HG03520 (cell line): Measurements from ENCODE around the gene FAM174C.

Source experiments
- ATAC-seq: cut with Tn5 transposase; IDR thresholded peaks from one replicate; pipeline ENCODE4 v1.9.1; 2021; ENCODE audit warnings: mild to moderate bottlenecking, moderate library complexity; ENCODE audit not compliant: unreplicated experiment

Gene FAM174C

GRCh38 chr19:1260749-1261537, 14.4 kb upstream of the FAM174C start:
- peak; percentile 51 for ATAC-seq

DNA sequence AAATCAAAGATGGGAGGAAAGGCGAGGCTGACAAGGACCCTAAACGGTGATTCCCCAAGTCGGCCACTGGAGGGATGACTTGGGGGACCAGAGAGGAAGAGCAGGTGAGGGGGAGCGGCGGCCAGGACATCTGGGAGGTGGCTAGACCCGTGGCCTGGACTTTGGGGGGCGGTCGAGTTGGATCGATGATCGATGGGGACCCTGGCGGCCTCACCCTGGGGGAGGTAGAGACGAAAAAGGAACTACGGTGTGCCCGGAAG, 13.9 kb upstream of the FAM174C start:
- ATAC-seq = no peak

DNA sequence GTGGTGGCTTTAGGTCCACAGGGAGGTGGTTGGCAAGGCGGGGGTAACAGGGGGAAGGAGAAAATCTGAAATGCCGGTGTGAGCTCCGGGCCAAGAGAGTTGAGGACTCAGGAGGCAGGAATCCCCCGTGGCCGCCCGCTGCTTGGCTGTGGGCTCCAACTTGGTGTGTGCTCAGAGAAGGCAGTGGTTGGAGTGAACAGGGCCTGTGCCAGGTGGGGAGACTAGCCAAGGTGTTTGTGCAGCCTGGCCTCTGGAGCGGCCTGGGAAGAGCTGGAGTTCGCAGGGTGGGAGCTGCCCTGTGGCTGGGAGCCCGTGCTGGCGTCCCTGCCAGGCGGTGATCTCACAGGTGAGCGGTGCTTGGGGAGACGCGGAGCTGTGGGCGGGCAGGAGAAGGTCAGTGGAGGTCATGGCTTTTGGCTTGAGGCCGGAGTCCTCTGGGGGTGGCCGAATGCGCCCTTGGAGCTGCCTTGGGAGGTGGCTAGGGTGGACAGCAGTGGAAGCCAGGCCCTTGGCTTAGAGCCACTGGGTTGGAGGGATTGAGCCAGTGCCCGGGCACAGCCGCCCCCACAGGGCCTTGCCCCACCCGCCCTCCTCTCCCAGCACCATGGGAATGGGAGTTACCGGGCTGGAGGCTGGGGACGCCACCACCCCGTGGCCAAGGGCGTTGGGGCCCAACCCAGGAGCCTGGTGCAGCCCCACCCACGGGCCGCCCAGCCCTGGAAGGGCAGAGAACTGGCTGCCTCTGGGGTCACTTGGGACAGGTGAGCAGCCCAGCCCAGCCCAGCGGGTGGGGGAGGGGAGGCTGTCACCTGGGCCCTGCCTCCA, 13.3 kb upstream of the FAM174C start:
- ATAC-seq = no peak

DNA sequence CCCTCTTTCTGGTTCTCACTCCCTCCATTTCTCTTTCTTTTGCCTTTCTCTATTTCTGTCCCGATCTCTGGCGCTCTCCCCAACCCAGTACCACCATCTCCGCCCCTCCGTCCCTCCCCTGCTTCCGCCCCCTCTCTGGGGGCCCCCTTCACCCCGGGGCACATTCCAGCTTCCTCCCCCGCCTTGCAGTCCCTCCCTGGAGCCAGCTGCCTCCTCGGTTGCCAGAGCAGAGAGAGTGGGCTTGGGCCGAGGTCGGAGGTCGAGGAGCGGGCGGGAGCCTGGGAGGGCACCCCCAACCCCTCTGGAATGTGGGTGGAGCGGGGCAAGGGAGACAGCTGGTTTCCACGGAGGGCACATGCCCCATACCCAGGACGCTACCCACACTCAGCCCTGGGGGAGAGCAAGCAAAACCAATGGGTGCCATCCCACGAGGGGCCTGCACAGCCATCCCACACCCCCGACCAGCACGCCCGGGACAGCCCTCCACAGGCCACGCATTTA, 12.7 kb upstream of the FAM174C start:
- no peak for ATAC-seq

DNA sequence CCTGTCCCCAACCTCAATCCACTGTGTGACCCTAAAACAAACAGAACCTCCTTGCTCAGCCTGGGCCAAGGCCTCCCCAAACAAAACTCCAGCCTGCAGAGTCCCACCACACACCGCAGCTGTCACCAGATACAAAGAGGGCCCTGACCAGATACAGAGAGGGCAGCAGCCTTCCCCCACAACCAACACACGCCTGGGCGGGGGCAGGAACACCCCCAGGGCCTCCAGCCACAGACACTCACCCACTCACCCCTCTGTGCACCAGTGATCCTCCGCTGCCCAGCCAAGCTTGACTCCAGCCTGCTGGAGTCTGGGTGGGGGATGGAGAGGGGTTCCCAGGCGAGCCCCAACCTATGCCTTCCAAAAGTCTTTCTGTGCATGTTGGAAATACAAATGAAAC, 12.1 kb upstream of the FAM174C start:
- ATAC-seq = no peak

DNA sequence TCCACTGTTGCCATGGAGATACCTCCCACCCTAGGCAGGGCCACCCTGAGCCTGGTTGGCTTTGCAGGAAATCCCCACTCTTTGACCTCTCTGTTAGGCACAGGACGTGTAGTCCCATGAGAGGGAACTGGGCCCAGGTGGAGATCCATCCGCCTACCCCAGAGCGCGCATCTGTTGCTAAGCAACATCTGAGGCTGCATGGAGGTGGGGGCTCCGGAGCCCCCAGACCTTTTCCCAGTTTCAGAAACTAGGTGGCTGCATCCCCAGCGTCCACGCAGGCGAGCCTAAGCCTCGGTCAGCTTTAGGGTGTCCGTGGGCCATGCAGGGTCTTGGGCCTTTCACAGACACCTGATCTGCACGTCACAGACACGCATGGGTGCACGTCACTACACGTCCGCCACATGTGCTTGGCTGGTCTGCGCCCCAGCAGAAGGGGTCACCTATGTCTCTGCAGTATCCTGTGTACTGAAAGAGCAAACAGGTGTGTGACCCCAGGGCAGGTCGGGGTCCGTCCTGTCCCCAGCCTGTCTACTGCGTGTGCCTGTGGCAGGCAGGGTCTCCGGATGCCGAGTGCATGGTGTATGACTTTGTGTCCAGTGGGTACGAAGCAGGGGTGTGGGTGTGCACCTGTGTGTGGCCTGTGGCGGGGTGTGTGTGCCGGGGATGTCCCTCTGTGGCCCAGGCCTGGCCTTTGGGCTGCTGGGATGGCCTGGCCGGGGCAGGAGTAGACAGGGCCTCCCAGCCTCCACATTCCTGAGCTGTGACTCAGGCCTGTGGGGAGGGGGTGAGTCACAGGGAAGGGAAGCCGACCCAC, 10.3 kb upstream of the FAM174C start:
- no peak for ATAC-seq

GRCh38 chr19:1265615-1266128, 9.7 kb upstream of the FAM174C start:
- no peak for ATAC-seq

DNA sequence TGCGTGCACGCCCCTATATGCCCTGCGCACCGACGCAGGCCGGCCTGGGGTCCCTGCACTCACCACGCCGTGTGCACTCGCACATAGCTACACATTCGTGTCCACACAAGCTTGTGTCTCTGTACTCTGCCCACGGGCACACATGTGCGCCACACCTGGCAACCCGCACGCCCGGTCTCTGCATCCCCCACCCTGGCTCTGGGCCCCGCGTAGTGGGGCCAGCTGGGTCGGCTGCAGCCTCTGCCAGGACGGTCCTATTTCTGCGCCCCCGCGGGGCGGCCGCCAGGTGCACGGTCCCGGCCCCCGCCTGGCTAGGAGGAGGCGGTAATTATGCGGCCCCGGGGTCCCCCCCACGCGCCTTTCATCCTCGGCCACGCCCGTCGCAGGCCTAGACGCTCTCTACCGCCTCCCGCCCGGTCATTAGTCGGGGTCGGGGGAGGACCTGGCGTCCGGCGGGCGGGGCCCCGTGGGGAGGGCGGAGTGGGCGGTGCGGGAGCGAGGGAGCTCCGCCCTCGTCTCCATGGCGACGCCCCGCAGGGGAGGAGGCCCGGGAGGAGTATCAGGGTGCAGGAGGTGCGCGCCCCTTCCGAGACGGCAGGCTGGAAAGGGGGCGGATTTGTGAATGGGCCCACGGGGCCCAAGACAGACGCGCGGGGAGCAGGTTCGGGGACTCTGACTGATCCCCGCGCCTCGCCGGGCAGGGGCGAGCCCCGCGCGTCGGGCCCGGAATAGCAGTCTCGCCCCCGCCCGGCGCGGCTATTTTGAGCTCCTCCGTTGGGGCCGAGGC, 9.0 kb upstream of the FAM174C start:
- ATAC-seq = no peak

GRCh38 chr19:1266916-1267476, 8.3 kb upstream of the FAM174C start:
- no peak for ATAC-seq

GRCh38 chr19:1267477-1268225, 7.7 kb upstream of the FAM174C start:
- ATAC-seq = no peak

DNA sequence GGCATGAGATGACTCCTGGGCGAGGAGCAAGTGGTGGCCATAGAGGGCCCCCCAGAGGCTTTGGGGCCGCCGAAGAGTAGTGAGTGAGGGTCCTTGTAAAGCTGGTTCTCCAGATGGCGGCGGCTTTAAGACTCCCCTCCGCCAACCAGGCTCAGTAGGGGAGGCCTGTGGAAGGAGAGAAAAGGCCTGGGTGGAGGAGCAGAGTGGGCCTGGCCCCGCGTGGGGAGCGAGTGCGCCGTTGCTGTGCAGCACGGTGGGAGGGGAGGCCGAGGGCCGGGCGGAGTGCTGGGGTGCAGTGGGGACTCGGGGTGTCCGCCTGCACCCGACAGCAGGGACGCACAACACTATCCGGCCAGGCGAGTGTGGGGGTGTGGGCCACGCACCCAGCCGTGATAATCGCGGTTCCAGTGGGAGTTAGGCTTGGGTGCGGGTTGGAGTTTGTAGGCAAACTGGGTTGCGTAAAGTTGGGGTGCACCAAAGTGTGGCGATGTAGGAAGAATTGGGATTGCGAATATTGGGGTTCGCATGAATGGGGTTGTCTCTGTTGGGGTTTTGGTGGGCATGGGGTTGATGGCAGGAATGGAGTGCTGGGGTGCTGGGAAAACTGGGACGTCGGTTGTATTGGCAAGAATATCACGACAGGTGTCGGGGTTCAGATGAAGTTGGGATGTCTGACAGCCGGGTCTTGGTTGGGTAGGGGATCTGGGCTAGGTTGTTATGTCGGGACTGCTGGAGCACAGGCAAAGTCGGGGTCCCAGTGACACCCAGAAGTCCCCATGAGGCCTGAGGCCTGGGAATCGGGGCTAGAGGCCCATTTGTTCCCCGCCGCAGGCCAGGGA, 6.9 kb upstream of the FAM174C start:
- no peak for ATAC-seq

GRCh38 chr19:1269065-1269477, 6.3 kb upstream of the FAM174C start, which contains the start of gene CIRBP:
Gene CIRBP (plus strand): TSS chr19:1269332. CDS start chr19:1270934, 1,602 bp downstream.
- ATAC-seq = peak; percentile 58

DNA sequence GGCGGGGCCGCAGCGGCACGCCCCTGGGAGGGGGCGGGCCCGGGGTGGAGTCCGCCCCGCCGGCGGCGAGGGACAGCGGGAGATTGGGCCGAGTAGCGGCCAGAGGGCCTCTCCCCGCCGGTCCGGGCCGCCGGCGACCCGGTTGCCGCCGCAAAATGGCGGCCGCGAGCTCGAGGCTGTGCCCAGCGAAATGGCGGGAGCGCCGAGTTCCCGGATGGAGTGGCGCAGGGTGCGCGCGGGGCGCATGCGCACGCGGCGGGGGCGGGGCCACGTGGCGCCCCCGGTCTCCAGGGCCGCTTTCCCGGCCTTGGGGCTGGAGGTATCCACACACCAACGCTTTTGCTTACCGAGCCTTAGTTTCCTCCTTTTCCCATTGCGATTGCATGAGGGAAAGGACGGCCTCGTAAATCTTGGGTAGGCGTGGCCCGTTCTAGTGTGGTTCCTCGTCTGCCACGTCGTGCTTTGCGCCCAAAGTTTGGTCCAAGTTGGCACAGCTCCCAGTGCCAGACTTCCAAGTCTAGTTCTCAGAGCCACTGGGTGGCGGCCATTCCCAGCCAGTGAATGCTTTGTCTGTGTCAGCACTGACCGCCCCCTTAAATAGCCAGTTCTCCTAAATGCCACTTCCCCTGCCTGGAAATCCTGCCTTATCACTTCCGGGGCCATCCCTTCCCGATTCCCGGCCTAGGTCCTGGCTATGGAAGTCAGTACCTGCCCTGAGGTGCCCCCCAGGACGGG, 5.7 kb upstream of the FAM174C start:
- ATAC-seq = peak; percentile 19

DNA sequence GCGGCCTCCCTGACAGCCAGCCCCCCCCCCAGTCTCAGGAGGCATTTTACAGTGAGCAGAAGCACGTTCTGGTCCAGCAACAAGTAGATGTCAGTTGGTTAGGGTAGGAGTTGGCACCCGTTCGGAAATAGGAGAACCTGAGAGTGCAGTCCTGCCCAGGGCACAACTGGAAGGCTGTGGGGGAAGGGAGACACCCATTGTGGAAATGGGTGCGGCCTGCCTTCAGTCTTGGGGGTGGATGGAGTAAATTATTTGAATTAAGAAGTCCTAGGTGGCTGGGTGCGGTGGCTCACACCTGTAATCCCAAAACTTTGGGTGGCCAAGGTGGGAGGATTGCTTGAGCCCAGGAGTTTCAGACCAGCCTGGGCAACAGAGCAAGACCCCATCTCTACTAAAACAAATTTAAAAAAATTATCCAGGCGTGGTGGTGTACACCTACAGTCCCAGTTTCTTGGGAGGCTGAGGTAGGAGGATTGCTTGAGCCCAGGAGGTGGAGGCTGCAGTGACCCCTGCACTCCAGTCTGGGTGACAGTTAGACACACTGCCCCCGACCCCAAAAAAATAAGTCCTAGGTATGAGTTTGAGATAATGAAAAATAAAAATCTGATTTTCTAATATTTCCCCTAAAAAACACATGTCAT, 5.0 kb upstream of the FAM174C start:
- no peak for ATAC-seq

DNA sequence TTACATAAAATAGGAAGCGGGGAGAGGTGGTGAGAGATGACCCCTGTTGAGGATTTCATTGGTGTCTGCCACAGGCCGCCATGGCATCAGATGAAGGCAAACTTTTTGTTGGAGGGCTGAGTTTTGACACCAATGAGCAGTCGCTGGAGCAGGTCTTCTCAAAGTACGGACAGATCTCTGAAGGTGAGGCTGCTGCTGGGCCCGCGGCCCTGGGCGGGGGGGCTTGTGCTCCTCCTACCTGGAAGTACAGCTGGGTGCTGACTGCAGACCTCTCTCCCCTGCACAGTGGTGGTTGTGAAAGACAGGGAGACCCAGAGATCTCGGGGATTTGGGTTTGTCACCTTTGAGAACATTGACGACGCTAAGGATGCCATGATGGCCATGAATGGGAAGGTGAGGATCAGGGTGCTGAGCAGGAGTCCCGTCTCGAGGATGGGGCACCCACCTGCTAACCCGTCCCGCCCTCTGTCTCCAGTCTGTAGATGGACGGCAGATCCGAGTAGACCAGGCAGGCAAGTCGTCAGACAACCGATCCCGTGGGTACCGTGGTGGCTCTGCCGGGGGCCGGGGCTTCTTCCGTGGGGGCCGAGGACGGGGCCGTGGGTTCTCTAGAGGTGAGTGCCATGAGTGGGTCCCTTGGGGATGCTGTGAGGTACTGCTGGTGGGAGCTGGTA, 4.3 kb upstream of the FAM174C start:
- ATAC-seq = no peak

GRCh38 chr19:1271528-1272422, 3.6 kb upstream of the FAM174C start:
- no peak for ATAC-seq
